T-helper 1 cell treated with Interleukin-12 subunit alpha and Interleukin-12 subunit beta and Interleukin-4 antibody, amounts not matched to agents 30 μg/mL and 1 μg/mL, for 36 hours (primary cell): ENCODE results near the gene TGM2.

Source experiments
- H3K27ac Mint-ChIP-seq: one replicate; pipeline ENCODE4 v1.8.0; 2021; ENCODE audit warnings: mild to moderate bottlenecking, mixed read lengths
- H3K27me3 Mint-ChIP-seq: one replicate; pipeline ENCODE4 v1.8.0; 2021; ENCODE audit warnings: low read depth, mixed read lengths
- H3K36me3 Mint-ChIP-seq: one replicate; pipeline ENCODE4 v1.8.0; 2021; ENCODE audit warnings: low read depth, mixed read lengths
- H3K4me1 Mint-ChIP-seq: one replicate; pipeline ENCODE4 v1.8.0; 2021; ENCODE audit warnings: low read depth, mixed read lengths
- H3K4me3 Mint-ChIP-seq: one replicate; pipeline ENCODE4 v1.8.0; 2021; ENCODE audit warnings: mild to moderate bottlenecking, moderate library complexity, mixed read lengths
- H3K9me3 Mint-ChIP-seq: one replicate; pipeline ENCODE4 v1.8.0; 2021; ENCODE audit warnings: mixed read lengths

TGM2 gene

DNA sequence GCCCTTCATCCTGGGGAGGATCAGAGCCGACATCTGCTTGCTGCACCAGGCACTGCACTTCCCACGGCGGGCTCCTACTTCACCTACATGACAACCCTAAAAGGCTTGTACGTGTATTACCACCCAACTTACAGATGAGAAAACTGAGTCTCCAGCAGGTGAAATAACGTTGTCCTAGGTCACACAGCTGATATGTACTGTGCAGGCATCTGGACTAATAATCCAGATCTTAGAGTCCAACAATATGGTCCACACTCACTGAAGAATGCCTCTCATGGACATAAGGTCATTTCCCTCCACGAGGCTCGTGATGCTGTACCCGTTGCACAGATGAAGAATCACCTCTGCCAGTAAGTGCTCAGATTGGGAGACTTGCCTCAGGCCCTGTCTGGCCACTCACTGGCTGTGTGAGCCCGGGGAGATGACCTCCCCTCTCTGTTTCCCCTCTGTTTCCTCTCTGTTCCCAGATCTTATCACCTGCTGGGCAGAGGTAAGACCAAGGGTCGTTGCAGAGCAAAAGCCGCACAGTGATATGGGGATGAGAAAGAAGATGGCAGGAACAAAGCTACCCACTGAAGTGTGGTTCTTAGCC lies 32.1 kb downstream of the TGM2 start:
- Mint-ChIP-seq H3K4me1 (peaks cover 15% of the 10 kb centered on the region), H3K27ac (no peak overlapping the region), H3K36me3 (no peaks in the 10 kb centered on the region), H3K4me3 (no peak overlapping the region), H3K27me3 (no peaks in the 10 kb centered on the region), H3K9me3 (no peaks in the 10 kb centered on the region)

DNA sequence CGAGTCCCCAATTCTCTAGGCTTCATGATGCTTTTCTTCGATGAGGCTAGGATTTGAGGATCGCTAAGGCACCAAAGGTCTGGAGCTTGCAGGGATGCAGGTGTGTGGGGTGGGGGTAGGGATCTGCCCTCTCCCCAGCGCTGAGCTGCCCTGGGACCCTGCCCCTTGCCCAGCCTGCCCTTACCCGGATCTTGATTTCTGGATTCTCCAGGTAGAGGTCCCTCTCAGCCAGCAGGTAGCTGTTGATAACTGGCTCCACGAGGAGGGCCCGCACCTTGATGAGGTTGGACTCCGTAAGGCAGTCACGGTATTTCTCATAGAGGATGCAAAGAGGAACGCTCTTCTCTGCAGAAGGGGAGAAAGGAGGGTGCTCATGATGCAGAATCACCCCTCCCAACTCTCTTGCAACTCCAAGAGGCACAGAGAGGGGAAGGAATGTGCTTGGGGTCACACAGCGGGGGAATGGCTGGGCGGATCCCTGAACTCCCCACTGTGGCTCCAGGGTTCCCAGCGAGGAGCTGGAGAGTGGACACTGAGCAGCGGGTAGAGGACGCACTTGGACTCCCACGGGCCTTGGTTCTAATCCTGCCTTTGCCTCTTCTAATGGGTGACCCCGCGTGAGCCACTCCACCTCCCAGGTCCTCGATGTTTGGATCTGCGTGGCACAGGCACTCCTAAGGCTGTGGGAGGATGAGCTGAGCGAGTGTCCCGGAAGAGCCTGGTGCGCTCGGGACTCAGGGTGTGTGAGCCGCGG lies 32.7 kb downstream of the TGM2 start:
- no peak overlapping the region for H3K27ac Mint-ChIP-seq
- H3K9me3 Mint-ChIP-seq: no peaks in the 10 kb centered on the region
- H3K4me3 Mint-ChIP-seq: no peak overlapping the region
- no peaks in the 10 kb centered on the region for H3K27me3 Mint-ChIP-seq
- H3K36me3 Mint-ChIP-seq: no peaks in the 10 kb centered on the region
- H3K4me1 Mint-ChIP-seq: peaks cover 15% of the 10 kb centered on the region

DNA sequence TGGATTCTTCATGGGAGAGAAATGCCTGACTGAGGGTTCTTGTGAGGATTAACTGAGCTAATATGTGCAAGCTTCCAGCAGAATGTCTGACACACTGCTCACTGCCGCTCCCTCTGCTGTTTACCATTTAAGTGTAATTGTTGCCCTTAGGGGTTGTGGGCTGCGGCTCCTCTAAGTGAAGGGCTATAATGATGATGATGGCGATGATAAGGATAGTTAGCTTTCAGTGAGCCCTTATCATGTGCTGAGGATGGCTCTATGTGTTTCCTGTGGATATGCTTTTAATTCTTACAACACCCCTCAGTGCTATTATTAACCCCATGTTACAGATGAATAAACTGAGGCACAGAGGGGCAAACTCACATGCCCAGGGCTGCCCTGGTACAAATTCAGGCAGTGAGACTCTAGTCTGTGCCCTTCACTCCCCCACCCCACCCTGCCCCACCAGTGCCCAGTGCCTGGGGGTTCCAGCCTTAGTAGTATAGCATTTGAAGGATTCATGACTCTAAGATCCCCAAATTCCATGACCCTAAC lies 33.4 kb downstream of the TGM2 start:
- H3K27me3 Mint-ChIP-seq: no peaks in the 10 kb centered on the region
- H3K9me3 Mint-ChIP-seq: no peaks in the 10 kb centered on the region
- no peak overlapping the region for H3K27ac Mint-ChIP-seq
- no peaks in the 10 kb centered on the region for H3K36me3 Mint-ChIP-seq
- peaks cover 15% of the 10 kb centered on the region for H3K4me1 Mint-ChIP-seq
- no peak overlapping the region for H3K4me3 Mint-ChIP-seq

DNA sequence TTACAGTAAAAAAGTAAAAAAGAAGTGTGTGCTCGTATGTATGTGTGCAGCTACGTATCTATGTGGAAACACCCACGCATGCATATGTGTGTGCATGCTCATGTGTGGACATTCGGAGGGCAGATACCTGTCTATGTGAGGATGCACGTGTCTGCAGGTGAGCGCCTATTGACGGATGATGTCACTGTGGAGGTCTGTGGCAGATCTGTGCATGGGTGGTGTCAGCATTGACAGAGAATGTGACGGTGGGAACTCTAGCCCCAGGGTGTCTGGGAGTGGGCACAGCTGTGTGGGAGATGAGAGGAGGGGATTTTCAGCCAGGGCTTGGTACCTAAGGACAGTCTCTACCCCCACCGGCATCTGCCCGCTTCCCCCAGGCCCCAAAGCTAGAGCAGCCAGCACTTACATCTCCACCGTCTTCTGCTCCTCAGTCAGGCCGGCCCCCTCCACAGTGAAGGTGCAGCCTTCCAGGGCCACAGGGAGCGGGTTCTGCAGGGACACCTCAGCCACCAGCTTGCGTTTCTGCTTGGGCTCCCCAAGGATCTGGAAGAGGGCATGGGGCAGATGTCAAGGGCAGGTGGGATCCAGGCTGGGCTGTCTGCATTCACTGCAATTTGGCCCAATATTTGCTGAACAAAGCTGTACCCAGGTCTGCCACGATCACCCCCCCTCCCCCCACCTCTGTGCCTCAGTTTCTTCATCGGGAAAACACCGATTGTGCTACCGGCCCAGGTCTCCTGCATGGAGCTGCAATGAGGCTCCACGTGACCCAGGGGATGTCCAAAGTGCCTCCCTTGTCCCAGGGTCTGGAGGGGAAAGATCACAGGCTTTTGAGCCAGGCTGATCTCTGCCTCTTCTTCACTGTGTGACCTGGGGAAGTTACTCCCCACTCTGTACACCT lies 34.1 kb downstream of the TGM2 start:
- no peaks in the 10 kb centered on the region for H3K27me3 Mint-ChIP-seq
- H3K4me3 Mint-ChIP-seq: no peak overlapping the region
- H3K4me1 Mint-ChIP-seq: peaks cover 15% of the 10 kb centered on the region
- no peaks in the 10 kb centered on the region for H3K36me3 Mint-ChIP-seq
- H3K27ac Mint-ChIP-seq: no peak overlapping the region
- no peaks in the 10 kb centered on the region for H3K9me3 Mint-ChIP-seq

GRCh38 chr20:38129893-38130609 lies 35.0 kb downstream of the TGM2 start:
- H3K9me3 Mint-ChIP-seq: no peaks in the 10 kb centered on the region
- H3K27me3 Mint-ChIP-seq: no peaks in the 10 kb centered on the region
- H3K4me3 Mint-ChIP-seq: no peak overlapping the region
- H3K4me1 Mint-ChIP-seq: peaks cover 11% of the 10 kb centered on the region
- no peaks in the 10 kb centered on the region for H3K36me3 Mint-ChIP-seq
- H3K27ac Mint-ChIP-seq: no peak overlapping the region

GRCh38 chr20:38129248-38129865 lies 35.7 kb downstream of the TGM2 start:
- H3K27ac Mint-ChIP-seq: no peak overlapping the region
- H3K4me3 Mint-ChIP-seq: no peak overlapping the region
- H3K27me3 Mint-ChIP-seq: no peaks in the 10 kb centered on the region
- H3K36me3 Mint-ChIP-seq: no peaks in the 10 kb centered on the region
- H3K4me1 Mint-ChIP-seq: peaks cover 6% of the 10 kb centered on the region
- no peaks in the 10 kb centered on the region for H3K9me3 Mint-ChIP-seq

GRCh38 chr20:38128691-38129090 lies 36.4 kb downstream of the TGM2 start:
- Mint-ChIP-seq H3K36me3 (no peaks in the 10 kb centered on the region), H3K27me3 (no peaks in the 10 kb centered on the region), H3K27ac (no peak overlapping the region), H3K4me1 (peaks cover under 1% of the 10 kb centered on the region), H3K9me3 (no peaks in the 10 kb centered on the region), H3K4me3 (no peak overlapping the region)

DNA sequence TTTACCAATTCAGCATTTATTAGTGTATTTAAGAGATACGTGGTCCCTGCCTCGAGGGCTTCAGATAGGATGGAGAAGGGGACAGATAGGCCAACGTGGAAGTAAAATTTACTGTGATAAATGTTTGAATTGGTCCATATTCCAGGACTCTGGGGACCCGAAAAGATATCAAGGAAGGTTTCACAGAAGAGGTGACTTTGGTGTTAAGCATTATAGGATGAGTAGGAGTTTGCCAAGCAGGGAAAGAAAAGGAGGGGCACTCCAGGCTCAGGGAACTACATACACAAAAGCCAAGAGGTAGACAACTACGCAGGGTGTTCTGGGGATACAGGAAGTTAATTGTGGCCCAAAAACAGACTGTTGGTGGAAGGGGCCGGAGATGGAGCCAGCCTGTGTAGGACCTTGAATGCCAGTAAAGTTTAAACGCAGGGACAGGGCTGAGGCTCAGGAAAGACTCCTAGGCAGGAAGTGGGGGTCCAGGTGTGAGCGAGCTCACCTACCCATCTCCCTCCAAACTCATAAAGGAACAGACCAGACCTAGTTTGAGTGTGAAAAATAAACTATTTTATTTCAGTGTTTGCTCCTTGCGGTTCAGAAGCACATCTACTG lies 37.0 kb downstream of the TGM2 start:
- Mint-ChIP-seq H3K27me3 (no peaks in the 10 kb centered on the region), H3K4me1 (peaks cover 4% of the 10 kb centered on the region), H3K36me3 (no peaks in the 10 kb centered on the region), H3K9me3 (no peaks in the 10 kb centered on the region), H3K27ac (no peak overlapping the region), H3K4me3 (no peak overlapping the region)

DNA sequence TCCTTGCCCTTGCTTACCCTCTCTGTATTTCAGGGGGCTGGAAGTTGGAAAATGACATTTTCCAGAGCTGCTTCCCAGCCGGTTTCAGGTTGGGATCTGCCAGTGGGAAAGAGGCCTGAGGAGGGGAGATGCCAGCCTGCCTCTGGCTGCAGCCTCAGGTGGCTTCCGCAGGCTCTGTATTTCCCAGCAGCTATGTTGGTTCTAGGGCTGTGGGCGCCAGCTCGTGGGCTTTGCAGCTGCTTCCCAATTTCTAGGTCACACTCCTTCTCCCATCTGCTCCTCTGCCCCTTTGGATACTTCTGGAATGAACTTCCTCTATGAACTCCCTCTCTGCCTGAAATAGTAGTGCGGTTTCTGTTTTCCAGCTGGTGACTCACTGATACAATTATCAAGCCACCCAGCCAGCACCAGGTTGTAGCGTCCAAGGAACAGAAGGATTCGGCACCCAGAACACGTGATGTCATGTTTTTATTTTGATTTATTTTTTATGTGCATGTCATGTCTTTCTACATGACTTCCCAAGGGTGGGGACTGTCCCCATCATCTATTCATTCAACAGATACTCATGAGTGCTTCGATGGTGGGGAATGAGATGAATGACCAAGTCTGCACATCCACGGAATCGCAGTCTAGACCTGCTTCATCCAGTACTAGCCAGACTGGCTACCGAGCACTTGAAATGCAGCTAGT lies 38.0 kb downstream of the TGM2 start:
- Mint-ChIP-seq H3K27ac (no peak overlapping the region), H3K4me1 (peaks cover 10% of the 10 kb centered on the region), H3K36me3 (no peaks in the 10 kb centered on the region), H3K4me3 (no peak overlapping the region), H3K9me3 (no peaks in the 10 kb centered on the region), H3K27me3 (no peaks in the 10 kb centered on the region)

- Mint-ChIP-seq H3K27me3 (no peaks in the 10 kb centered on the region), H3K4me1 (peaks cover 10% of the 10 kb centered on the region), H3K9me3 (no peaks in the 10 kb centered on the region), H3K36me3 (no peaks in the 10 kb centered on the region), H3K27ac (no peak overlapping the region), H3K4me3 (no peak overlapping the region)
Observed at GRCh38 chr20:38126146-38126921, 38.7 kb downstream of the TGM2 start.

DNA sequence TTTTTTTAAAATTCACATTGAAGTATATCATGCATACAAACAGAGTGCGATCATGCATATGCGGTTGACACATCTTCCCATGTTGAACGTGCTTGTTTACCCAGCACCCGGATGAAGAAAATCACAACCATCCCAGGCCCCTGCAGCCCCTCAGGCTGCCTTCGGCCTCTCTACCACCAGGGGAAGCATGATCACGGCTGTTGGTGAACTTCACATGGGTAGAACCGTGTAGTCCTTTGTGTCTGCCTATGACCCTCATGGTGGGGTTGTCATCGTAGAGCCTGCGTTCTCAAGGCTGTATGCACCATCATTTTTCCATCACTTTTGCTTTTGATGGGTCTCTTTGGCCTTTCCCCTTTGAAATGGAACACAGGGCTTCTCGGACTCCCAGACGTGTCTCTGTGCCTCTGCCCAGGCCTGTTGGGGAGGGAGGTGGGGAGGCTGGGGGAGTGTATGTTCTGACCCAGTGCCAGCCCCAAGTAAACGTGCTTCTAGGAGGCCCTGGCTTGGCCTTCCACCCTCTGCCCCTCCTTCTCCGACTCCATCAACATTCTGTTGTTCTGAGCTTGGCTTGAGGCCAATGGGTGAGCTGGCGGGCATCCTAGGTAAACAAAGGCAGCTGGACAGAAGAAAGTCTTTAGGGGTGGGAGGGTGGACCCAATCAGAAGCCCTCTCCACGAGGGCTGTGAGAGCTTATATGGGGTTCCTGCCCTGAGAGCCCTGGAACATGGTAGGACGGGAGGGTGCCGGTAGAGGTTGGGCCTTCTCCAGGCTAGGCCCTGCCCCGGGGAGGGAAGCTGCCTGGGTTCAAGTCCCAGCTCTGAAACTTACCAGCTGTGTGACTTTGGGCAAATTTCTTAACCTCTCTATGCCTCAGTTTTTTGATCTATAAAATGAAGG lies 39.7 kb downstream of the TGM2 start:
- H3K9me3 Mint-ChIP-seq: no peaks in the 10 kb centered on the region
- H3K36me3 Mint-ChIP-seq: no peaks in the 10 kb centered on the region
- no peak overlapping the region for H3K27ac Mint-ChIP-seq
- H3K4me1 Mint-ChIP-seq: peaks cover 10% of the 10 kb centered on the region
- H3K27me3 Mint-ChIP-seq: no peaks in the 10 kb centered on the region
- no peak overlapping the region for H3K4me3 Mint-ChIP-seq
